A549 (cell line): ENCODE measurements around the gene UBE3C.

Experiments
- BHLHE40 ChIP-seq: IDR thresholded peaks from 2 replicates; pipeline ENCODE4 v1.6.1; 2012; ENCODE audit warnings: low read depth, low read length, inconsistent platforms
- CBX2 ChIP-seq: fragments of 200-600 bp; sonication (generic); IDR thresholded peaks from 2 replicates; pipeline ENCODE4 v1.6.1; 2016; ENCODE audit warnings: low read depth, mild to moderate bottlenecking, borderline replicate concordance
- CTCF ChIP-seq: fragments of >200 bp; sonication (Bioruptor Twin); formaldehyde crosslinking; IDR thresholded peaks from 3 replicates; pipeline ENCODE4 v1.5.1; 2016
- E2F6 ChIP-seq: IDR thresholded peaks from 2 replicates; pipeline ENCODE4 v1.6.1; 2012; ENCODE audit warnings: low read depth, borderline replicate concordance
- ELK1 ChIP-seq: fragments of 150-350 bp; IDR thresholded peaks from 2 replicates; pipeline ENCODE4 v1.6.1; 2014; ENCODE audit warnings: low read depth, mild to moderate bottlenecking, low read length
- EP300 ChIP-seq, 2 experiments: fragments of >200 bp; sonication (Bioruptor Twin); formaldehyde crosslinking; IDR thresholded peaks; 2 replicates in 1 of 2; 3 replicates in 1 of 2; pipeline ENCODE4 v1.6.1; 2016 to 2017
- JUN ChIP-seq, 2 experiments: fragments of >200 bp; sonication (Bioruptor Twin); formaldehyde crosslinking; IDR thresholded peaks; 2 replicates in 1 of 2; 3 replicates in 1 of 2; pipeline ENCODE4 v1.6.1; 2016 to 2017
- KDM1A ChIP-seq: fragments of 200-600 bp; sonication (generic); IDR thresholded peaks from 2 replicates; pipeline ENCODE4 v1.6.1; 2016; ENCODE audit warnings: low read depth, mild to moderate bottlenecking
- NFE2L2 ChIP-seq: fragments of 150-350 bp; conservative IDR thresholded peaks from 2 replicates; pipeline ENCODE4 v1.6.1; 2014; ENCODE audit warnings: low read length
- POLR2A ChIP-seq: IDR thresholded peaks from 2 replicates; pipeline ENCODE4 v1.6.1; 2012; ENCODE audit warnings: mild to moderate bottlenecking, low read length
- POLR2AphosphoS2 ChIP-seq: conservative IDR thresholded peaks from 2 replicates; pipeline ENCODE4 v1.6.1; 2012; ENCODE audit warnings: low read length, improper control_type of control experiment, inconsistent platforms
- TF ChIP-seq, protein P1 (sequence below): fragments of 450-650 bp; IDR thresholded peaks from 2 replicates; pipeline ENCODE4 v1.6.1; 2014; ENCODE audit warnings: antibody characterized with exemption
- TF ChIP-seq, protein P2 (sequence below): IDR thresholded peaks from 2 replicates; pipeline ENCODE4 v1.6.1; 2012
- TF ChIP-seq, protein P3 (sequence below): fragments of 200-600 bp; sonication (generic); IDR thresholded peaks from 2 replicates; pipeline ENCODE4 v1.6.1; 2016; ENCODE audit warnings: antibody characterized with exemption, mild to moderate bottlenecking, moderate library complexity

- no peak for TF ChIP-seq CTCF
- TF ChIP-seq, protein P1, sequence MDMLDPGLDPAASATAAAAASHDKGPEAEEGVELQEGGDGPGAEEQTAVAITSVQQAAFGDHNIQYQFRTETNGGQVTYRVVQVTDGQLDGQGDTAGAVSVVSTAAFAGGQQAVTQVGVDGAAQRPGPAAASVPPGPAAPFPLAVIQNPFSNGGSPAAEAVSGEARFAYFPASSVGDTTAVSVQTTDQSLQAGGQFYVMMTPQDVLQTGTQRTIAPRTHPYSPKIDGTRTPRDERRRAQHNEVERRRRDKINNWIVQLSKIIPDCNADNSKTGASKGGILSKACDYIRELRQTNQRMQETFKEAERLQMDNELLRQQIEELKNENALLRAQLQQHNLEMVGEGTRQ = no peak
- no peak for TF ChIP-seq ELK1
- TF ChIP-seq POLR2A = no peak
- no peak for TF ChIP-seq KDM1A
- TF ChIP-seq BHLHE40 = no peak
- no peak for TF ChIP-seq CBX2
- no peak for TF ChIP-seq POLR2AphosphoS2
- TF ChIP-seq, protein P2, sequence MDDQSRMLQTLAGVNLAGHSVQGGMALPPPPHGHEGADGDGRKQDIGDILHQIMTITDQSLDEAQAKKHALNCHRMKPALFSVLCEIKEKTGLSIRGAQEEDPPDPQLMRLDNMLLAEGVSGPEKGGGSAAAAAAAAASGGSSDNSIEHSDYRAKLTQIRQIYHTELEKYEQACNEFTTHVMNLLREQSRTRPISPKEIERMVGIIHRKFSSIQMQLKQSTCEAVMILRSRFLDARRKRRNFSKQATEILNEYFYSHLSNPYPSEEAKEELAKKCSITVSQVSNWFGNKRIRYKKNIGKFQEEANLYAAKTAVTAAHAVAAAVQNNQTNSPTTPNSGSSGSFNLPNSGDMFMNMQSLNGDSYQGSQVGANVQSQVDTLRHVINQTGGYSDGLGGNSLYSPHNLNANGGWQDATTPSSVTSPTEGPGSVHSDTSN = no peak
- no peak for TF ChIP-seq JUN (IDR thresholded peaks at IDR 0.05)
- no peak for TF ChIP-seq NFE2L2
- TF ChIP-seq, protein P3, sequence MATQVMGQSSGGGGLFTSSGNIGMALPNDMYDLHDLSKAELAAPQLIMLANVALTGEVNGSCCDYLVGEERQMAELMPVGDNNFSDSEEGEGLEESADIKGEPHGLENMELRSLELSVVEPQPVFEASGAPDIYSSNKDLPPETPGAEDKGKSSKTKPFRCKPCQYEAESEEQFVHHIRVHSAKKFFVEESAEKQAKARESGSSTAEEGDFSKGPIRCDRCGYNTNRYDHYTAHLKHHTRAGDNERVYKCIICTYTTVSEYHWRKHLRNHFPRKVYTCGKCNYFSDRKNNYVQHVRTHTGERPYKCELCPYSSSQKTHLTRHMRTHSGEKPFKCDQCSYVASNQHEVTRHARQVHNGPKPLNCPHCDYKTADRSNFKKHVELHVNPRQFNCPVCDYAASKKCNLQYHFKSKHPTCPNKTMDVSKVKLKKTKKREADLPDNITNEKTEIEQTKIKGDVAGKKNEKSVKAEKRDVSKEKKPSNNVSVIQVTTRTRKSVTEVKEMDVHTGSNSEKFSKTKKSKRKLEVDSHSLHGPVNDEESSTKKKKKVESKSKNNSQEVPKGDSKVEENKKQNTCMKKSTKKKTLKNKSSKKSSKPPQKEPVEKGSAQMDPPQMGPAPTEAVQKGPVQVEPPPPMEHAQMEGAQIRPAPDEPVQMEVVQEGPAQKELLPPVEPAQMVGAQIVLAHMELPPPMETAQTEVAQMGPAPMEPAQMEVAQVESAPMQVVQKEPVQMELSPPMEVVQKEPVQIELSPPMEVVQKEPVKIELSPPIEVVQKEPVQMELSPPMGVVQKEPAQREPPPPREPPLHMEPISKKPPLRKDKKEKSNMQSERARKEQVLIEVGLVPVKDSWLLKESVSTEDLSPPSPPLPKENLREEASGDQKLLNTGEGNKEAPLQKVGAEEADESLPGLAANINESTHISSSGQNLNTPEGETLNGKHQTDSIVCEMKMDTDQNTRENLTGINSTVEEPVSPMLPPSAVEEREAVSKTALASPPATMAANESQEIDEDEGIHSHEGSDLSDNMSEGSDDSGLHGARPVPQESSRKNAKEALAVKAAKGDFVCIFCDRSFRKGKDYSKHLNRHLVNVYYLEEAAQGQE = no peak
- no peak for TF ChIP-seq EP300 (IDR thresholded peaks at IDR 0.05)
- no peak for TF ChIP-seq E2F6
Measured at GRCh38 chr7:157255201-157255606, 116.5 kb downstream of the UBE3C start.
